Measurements from ENCODE around the gene HECTD4.
"Not testable (repeated sequence)": the region's sequence is repeated elsewhere in the genome, so short reads cannot be mapped to it uniquely, and the experiment has no call there.

HECTD4 gene

GRCh38 chr12:112166051-112167015 is 215.9 kb downstream of the HECTD4 start:
- no peak overlapping the region for H3K27ac ChIP-seq (ENCODE audit: low read depth, low read length)
- no peaks in the 10 kb centered on the region for H3K4me1 ChIP-seq (ENCODE audit: control insufficient read depth, insufficient read depth, low read length)
- peaks cover 29% of the 10 kb centered on the region for H3K36me3 ChIP-seq (ENCODE audit: control insufficient read depth, insufficient read depth, low read length)
- no peak overlapping the region for H3K9ac ChIP-seq (ENCODE audit: low read depth, low read length)
- H3K9me3 ChIP-seq (ENCODE audit: control insufficient read depth, insufficient read depth, low read length) = no peaks in the 10 kb centered on the region
- no peak overlapping the region for H3K4me3 ChIP-seq (ENCODE audit: low read depth, low read length)
- H3K27me3 ChIP-seq (ENCODE audit: control insufficient read depth, insufficient read depth, low read length) = no peaks in the 10 kb centered on the region

- Histone ChIP-seq H3K36me3 (ENCODE audit: control insufficient read depth, insufficient read depth, low read length) (peaks cover 29% of the 10 kb centered on the region), H3K27ac (ENCODE audit: low read depth, low read length) (no peak overlapping the region), H3K4me1 (ENCODE audit: control insufficient read depth, insufficient read depth, low read length) (no peaks in the 10 kb centered on the region), H3K9me3 (ENCODE audit: control insufficient read depth, insufficient read depth, low read length) (no peaks in the 10 kb centered on the region), H3K9ac (ENCODE audit: low read depth, low read length) (no peak overlapping the region), H3K4me3 (ENCODE audit: low read depth, low read length) (no peak overlapping the region), H3K27me3 (ENCODE audit: control insufficient read depth, insufficient read depth, low read length) (no peaks in the 10 kb centered on the region)
These were observed 216.6 kb downstream of the HECTD4 start for GRCh38 chr12:112165624-112166023.

- Histone ChIP-seq H3K4me1 (ENCODE audit: control insufficient read depth, insufficient read depth, low read length) (no peaks in the 10 kb centered on the region), H3K9me3 (ENCODE audit: control insufficient read depth, insufficient read depth, low read length) (no peaks in the 10 kb centered on the region), H3K27me3 (ENCODE audit: control insufficient read depth, insufficient read depth, low read length) (no peaks in the 10 kb centered on the region), H3K36me3 (ENCODE audit: control insufficient read depth, insufficient read depth, low read length) (peaks cover 37% of the 10 kb centered on the region), H3K27ac (ENCODE audit: low read depth, low read length) (no peak overlapping the region), H3K4me3 (ENCODE audit: low read depth, low read length) (no peak overlapping the region), H3K9ac (ENCODE audit: low read depth, low read length) (no peak overlapping the region)
These were observed 218.1 kb downstream of the HECTD4 start for GRCh38 chr12:112164011-112164660.

- Histone ChIP-seq H3K27me3 (ENCODE audit: control insufficient read depth, insufficient read depth, low read length) (no peaks in the 10 kb centered on the region), H3K9me3 (ENCODE audit: control insufficient read depth, insufficient read depth, low read length) (no peaks in the 10 kb centered on the region), H3K9ac (ENCODE audit: low read depth, low read length) (no peak overlapping the region), H3K27ac (ENCODE audit: low read depth, low read length) (no peak overlapping the region), H3K4me3 (ENCODE audit: low read depth, low read length) (no peak overlapping the region), H3K4me1 (ENCODE audit: control insufficient read depth, insufficient read depth, low read length) (no peaks in the 10 kb centered on the region), H3K36me3 (ENCODE audit: control insufficient read depth, insufficient read depth, low read length) (peaks cover 37% of the 10 kb centered on the region)
These were observed 218.7 kb downstream of the HECTD4 start for GRCh38 chr12:112163471-112163991.

GRCh38 chr12:112163056-112163455 is 219.2 kb downstream of the HECTD4 start:
- H3K4me3 ChIP-seq (ENCODE audit: low read depth, low read length) = no peak overlapping the region
- no peak overlapping the region for H3K9ac ChIP-seq (ENCODE audit: low read depth, low read length)
- H3K27ac ChIP-seq (ENCODE audit: low read depth, low read length) = no peak overlapping the region
- H3K4me1 ChIP-seq (ENCODE audit: control insufficient read depth, insufficient read depth, low read length) = no peaks in the 10 kb centered on the region
- H3K9me3 ChIP-seq (ENCODE audit: control insufficient read depth, insufficient read depth, low read length) = no peaks in the 10 kb centered on the region
- peaks cover 37% of the 10 kb centered on the region for H3K36me3 ChIP-seq (ENCODE audit: control insufficient read depth, insufficient read depth, low read length)
- no peaks in the 10 kb centered on the region for H3K27me3 ChIP-seq (ENCODE audit: control insufficient read depth, insufficient read depth, low read length)

GRCh38 chr12:112162241-112162790 is 219.9 kb downstream of the HECTD4 start:
- Histone ChIP-seq H3K27me3 (ENCODE audit: control insufficient read depth, insufficient read depth, low read length) (no peaks in the 10 kb centered on the region), H3K27ac (ENCODE audit: low read depth, low read length) (no peak overlapping the region), H3K4me1 (ENCODE audit: control insufficient read depth, insufficient read depth, low read length) (no peaks in the 10 kb centered on the region), H3K9me3 (ENCODE audit: control insufficient read depth, insufficient read depth, low read length) (no peaks in the 10 kb centered on the region), H3K4me3 (ENCODE audit: low read depth, low read length) (no peak overlapping the region), H3K36me3 (ENCODE audit: control insufficient read depth, insufficient read depth, low read length) (peaks cover 37% of the 10 kb centered on the region), H3K9ac (ENCODE audit: low read depth, low read length) (no peak overlapping the region)

- H3K27ac ChIP-seq (ENCODE audit: low read depth, low read length) = no peak overlapping the region
- H3K9ac ChIP-seq (ENCODE audit: low read depth, low read length) = no peak overlapping the region
- H3K36me3 ChIP-seq (ENCODE audit: control insufficient read depth, insufficient read depth, low read length) = peaks cover 37% of the 10 kb centered on the region
- no peaks in the 10 kb centered on the region for H3K4me1 ChIP-seq (ENCODE audit: control insufficient read depth, insufficient read depth, low read length)
- H3K27me3 ChIP-seq (ENCODE audit: control insufficient read depth, insufficient read depth, low read length) = no peaks in the 10 kb centered on the region
- H3K4me3 ChIP-seq (ENCODE audit: low read depth, low read length) = no peak overlapping the region
- H3K9me3 ChIP-seq (ENCODE audit: control insufficient read depth, insufficient read depth, low read length) = no peaks in the 10 kb centered on the region
These were observed 220.5 kb downstream of the HECTD4 start for GRCh38 chr12:112161711-112162110.

GRCh38 chr12:112160611-112161010 is 221.6 kb downstream of the HECTD4 start:
- peaks cover 37% of the 10 kb centered on the region for H3K36me3 ChIP-seq (ENCODE audit: control insufficient read depth, insufficient read depth, low read length)
- H3K27ac ChIP-seq (ENCODE audit: low read depth, low read length) = no peak overlapping the region
- no peak overlapping the region for H3K9ac ChIP-seq (ENCODE audit: low read depth, low read length)
- H3K27me3 ChIP-seq (ENCODE audit: control insufficient read depth, insufficient read depth, low read length) = no peaks in the 10 kb centered on the region
- H3K9me3 ChIP-seq (ENCODE audit: control insufficient read depth, insufficient read depth, low read length) = no peaks in the 10 kb centered on the region
- H3K4me1 ChIP-seq (ENCODE audit: control insufficient read depth, insufficient read depth, low read length) = no peaks in the 10 kb centered on the region
- no peak overlapping the region for H3K4me3 ChIP-seq (ENCODE audit: low read depth, low read length)

- Histone ChIP-seq H3K27ac (ENCODE audit: low read depth, low read length) (no peak overlapping the region), H3K9me3 (ENCODE audit: control insufficient read depth, insufficient read depth, low read length) (no peaks in the 10 kb centered on the region; the same call in 1 of the 2 replicates), H3K27me3 (ENCODE audit: control insufficient read depth, insufficient read depth, low read length) (no peaks in the 10 kb centered on the region), H3K36me3 (ENCODE audit: control insufficient read depth, insufficient read depth, low read length) (peaks cover 39% of the 10 kb centered on the region), H3K9ac (ENCODE audit: low read depth, low read length) (no peak overlapping the region), H3K4me1 (ENCODE audit: control insufficient read depth, insufficient read depth, low read length) (no peaks in the 10 kb centered on the region), H3K4me3 (ENCODE audit: low read depth, low read length) (no peak overlapping the region)
These were observed 223.1 kb downstream of the HECTD4 start for GRCh38 chr12:112159146-112159541.

- H3K9ac ChIP-seq (ENCODE audit: low read depth, low read length); H3K4me1 ChIP-seq (ENCODE audit: control insufficient read depth, insufficient read depth, low read length): not testable (repeated sequence)
- peaks cover 44% of the 10 kb centered on the region for H3K36me3 ChIP-seq (ENCODE audit: control insufficient read depth, insufficient read depth, low read length)
These were observed 223.6 kb downstream of the HECTD4 start for GRCh38 chr12:112158461-112159145.

More at GRCh38 chr12:112158461-112159145, 223.6 kb downstream of the HECTD4 start:
- H3K9me3 ChIP-seq (ENCODE audit: control insufficient read depth, insufficient read depth, low read length); H3K4me3 ChIP-seq (ENCODE audit: low read depth, low read length); H3K27me3 ChIP-seq (ENCODE audit: control insufficient read depth, insufficient read depth, low read length); H3K27ac ChIP-seq (ENCODE audit: low read depth, low read length): not testable (repeated sequence)
